GM21526 (cell line): ENCODE data around the gene ABCA7.

ENCODE experiments used
- ATAC-seq: cut with Tn5 transposase; IDR thresholded peaks from one replicate; pipeline ENCODE4 v1.9.1; 2021; ENCODE audit warnings: moderate library complexity; ENCODE audit not compliant: unreplicated experiment, low FRiP score

Gene ABCA7

DNA sequence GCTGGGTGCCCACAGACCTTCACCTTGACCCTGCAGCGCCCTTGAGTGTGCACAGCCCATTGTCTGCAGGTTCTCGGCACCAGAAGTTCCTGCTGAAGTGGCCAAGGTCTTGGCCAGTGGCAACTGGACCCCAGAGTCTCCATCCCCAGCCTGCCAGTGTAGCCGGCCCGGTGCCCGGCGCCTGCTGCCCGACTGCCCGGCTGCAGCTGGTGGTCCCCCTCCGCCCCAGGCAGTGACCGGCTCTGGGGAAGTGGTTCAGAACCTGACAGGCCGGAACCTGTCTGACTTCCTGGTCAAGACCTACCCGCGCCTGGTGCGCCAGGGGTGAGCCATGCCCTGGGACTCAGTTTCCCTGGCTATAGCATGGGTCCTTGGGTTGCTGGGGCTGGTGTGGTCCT is 15.1 kb downstream of the ABCA7 start:
- ATAC-seq, result no peak

DNA sequence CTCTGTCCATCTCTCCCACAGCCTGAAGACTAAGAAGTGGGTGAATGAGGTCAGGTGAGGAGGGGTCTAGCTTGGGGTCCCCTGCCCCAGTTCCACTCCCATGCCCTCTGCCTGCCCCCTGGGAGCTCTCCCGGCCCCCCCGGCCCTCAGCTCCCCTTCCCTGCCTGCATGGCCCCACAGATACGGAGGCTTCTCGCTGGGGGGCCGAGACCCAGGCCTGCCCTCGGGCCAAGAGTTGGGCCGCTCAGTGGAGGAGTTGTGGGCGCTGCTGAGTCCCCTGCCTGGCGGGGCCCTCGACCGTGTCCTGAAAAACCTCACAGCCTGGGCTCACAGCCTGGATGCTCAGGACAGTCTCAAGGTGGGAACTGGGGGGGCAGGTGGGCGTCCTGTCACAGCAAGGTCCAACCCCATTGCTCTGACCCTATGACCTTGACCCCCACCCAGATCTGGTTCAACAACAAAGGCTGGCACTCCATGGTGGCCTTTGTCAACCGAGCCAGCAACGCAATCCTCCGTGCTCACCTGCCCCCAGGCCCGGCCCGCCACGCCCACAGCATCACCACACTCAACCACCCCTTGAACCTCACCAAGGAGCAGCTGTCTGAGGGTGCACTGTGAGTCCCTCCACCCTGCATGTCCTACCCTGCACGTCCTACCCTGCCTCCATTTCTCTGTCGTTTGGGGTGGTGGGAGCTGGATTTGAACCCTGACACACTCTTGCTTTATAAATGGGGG is 16.1 kb downstream of the ABCA7 start:
- no peak for ATAC-seq

DNA sequence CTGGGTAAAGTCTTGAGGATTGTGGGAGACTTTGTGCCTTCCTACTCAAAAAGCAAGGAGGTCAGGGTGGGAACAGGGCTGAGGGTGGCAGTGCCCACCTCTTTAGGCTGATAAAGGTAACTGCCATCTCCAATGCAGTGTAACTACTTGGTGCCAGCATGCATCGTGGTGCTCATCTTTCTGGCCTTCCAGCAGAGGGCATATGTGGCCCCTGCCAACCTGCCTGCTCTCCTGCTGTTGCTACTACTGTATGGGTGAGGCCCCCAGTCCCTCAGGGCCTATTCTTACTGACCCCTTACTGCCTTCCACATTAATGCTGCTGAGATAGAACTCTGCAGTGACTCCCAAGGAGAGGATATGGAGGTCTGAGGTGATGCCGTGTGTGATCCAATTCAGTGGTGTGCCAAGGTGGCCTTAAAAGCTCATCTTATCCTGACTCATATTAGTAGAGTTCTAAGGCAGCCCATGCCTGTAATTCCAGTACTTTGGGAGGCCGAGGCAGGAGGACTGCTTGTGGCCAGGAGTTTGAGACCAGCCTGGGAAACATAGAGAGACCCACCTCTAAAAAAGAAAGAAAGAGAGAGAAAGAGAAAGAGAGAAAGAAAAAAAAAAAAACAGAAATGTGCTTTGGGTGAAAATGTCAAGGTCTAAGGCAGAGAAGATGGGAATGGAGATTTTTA is 17.4 kb downstream of the ABCA7 start:
- no peak for ATAC-seq

DNA sequence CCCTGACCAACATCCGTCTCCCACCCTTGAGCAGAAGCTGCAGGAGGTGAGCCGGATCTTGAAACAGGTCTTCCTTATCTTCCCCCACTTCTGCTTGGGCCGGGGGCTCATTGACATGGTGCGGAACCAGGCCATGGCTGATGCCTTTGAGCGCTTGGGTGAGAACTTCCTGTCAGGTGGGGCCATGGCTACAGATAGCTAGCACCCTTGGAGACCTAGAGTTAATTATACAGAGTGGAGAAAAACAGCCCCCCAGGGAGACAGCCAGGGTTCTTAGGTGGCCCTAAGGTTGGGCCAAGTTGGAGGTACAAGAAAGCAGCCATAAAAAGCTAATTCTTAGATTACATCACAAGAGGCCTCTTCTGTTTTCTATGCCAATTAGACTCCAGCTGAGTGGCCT is 18.2 kb downstream of the ABCA7 start:
- ATAC-seq, result no peak

DNA sequence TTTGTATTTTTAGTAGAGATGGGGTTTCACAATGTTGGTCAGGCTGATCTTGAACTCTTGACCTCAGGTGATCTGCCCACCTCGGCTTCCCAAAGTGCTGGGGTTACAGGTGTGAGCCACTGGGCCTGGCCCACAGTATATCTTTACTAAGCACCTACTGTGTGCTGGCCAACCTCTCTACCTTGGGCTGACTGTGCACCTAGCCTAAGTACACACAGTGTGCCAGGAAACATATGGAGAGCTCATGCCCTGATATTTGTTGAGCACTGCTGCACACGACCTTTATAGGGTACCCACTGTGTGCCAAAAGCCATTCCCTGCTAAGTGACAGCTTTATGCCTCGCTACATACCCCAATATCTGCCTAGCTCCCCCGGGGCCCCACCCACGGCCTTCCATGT is 20.8 kb downstream of the ABCA7 start:
- no peak for ATAC-seq

DNA sequence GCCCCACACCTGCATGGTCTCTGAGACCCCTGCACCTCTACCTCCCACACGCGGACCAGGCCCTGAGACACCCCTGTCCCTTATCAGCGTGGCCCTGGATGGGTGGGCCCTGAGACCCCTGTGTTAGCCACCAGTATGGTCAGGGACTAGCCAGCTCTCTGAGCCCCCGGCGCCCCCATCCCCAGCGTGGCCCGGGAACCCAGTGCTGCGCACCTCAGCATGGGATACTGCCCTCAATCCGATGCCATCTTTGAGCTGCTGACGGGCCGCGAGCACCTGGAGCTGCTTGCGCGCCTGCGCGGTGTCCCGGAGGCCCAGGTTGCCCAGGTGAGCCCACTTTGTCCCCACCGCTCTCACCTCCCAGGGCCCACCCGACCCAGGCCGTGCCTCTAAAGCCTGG is 22.1 kb downstream of the ABCA7 start:
- ATAC-seq, result no peak

DNA sequence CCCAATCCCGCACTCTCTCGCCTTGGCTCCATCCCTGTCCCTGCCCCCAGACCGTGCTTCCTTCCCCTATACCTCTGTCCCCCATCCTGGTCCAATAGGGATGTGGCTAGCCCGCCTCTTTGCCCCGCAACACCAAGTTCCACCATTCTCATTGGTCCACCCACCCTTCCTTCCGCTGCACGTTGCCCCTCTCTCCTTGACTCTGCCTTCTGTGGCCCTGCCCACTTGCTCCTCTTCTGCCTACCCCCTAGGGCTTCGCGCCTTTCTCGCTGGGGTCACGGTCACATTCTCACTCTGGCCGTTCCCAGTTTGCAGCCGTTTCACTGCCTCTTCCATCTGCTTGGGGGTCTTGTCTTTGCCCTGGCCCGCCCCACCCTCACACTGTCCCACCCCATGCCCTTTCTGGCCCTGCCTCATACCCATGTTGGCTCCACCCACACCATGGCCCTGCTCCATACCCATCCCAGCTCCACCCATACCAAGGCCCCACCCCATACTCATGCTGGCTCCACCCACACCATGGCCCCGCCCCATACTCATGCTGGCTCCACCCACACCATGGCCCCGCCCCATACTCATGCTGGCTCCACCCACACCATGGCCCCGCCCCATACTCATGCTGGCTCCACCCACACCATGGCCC is 22.6 kb downstream of the ABCA7 start:
- no peak for ATAC-seq

DNA sequence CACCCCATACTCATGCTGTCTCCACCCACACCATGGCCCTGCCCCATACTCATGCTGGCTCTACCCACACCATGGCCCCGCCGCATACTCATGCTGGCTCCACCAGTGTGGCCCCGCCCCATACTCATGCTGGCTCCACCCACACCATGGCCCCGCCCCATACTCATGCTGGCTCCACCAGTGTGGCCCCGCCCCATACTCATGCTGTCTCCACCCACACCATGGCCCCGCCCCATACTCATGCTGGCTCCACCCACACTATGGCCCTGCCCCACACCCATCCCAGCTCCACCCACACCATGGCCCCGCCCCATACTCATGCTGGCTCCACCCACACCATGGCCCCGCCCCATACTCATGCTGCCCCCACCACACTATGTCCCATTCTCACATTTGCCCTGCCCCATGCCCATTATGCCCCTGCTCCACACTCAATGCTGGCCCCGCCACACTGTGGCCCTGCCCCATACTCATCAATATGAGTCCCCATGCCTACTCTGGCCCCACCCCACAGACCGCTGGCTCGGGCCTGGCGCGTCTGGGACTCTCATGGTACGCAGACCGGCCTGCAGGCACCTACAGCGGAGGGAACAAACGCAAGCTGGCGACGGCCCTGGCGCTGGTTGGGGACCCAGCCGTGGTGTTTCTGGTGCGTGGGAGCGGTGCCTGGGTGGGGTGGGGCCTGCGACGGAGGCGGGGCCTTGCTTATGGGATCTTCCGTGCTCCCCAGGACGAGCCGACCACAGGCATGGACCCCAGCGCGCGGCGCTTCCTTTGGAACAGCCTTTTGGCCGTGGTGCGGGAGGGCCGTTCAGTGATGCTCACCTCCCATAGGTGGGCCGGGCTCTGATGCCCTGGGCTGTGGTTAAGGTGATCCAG is 23.4 kb downstream of the ABCA7 start:
- ATAC-seq, result no peak

DNA sequence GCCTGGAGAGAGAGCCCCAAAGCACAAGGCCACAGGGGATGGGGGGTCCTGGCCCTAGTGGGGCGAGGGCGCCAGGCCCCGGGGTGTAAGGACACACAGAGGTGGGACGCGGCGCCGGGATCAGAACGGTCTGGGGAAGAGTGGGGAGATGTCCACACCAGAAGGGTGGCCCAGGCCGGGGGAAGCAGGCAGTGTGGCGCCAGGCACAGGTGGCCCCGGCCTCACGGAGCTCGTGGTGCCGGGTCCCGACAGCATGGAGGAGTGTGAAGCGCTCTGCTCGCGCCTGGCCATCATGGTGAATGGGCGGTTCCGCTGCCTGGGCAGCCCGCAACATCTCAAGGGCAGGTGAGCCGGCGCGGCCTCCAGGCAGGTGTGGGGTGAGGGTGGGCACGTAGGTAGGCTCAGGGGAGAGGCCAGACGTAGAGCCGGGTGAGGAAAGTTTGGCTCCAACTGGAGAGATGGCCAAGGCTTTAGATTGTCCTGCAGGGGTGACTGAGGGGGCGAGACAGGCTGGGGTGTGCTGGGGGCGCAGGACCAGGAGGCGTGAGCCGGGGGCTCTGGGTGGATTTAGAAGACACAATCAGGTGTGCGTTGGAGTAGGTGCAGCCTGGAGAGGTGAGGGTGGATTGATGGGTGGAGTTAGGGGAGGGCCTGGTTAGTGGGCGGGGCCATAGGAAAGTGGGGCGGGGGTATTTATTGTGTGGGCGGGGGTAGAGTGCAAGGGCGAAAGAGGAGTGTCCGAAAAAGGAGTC is 24.2 kb downstream of the ABCA7 start:
- no peak for ATAC-seq

DNA sequence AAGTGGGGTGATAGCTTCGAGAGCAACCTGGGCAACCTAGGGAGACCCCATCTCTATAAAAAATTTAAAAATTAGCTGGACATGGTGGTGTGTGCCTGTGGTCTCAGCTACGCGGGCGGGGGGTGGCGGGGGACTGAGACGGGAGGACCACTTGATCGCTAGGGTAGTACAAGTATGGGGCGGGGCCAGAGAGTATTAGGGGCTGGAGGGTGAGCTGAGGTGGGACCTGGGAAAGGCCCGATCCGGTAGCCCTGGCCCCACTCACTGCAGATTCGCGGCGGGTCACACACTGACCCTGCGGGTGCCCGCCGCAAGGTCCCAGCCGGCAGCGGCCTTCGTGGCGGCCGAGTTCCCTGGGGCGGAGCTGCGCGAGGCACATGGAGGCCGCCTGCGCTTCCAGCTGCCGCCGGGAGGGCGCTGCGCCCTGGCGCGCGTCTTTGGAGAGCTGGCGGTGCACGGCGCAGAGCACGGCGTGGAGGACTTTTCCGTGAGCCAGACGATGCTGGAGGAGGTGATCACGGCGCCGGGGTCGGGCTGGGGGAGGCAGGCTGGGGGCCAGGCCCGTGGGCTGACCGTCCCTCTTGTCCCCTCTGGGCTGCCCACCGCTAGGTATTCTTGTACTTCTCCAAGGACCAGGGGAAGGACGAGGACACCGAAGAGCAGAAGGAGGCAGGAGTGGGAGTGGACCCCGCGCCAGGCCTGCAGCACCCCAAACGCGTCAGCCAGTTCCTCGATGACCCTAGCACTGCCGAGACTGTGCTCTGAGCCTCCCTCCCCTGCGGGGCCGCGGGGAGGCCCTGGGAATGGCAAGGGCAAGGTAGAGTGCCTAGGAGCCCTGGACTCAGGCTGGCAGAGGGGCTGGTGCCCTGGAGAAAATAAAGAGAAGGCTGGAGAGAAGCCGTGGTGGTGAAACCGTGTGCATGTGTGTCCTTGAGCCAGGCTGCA is 25.0 kb downstream of the ABCA7 start:
- no peak for ATAC-seq

DNA sequence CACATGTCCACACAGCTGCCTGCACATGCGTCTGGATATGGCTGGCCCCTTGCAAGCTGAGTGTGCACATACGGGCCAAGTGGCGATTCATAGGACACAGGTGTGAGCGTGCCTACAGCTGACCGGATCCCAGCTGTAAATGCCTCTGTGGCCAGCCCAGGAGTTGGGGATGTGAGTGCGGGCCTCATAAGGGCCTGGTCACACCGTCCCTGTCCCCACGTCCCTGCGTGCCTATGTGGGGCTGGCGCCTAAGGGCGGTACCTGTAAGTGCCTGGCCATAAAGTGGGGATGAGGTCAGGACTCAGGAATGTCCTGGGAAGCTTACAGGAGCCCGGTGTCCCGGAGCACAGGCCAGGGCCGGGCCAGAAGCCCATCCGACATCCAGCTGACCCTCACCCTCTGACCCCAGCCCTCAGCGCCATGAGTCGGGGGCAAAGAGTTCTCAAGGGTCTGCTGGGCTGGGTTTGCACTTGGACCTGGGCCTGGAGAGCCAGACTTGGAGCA is 25.8 kb downstream of the ABCA7 start:
- no peak for ATAC-seq

DNA sequence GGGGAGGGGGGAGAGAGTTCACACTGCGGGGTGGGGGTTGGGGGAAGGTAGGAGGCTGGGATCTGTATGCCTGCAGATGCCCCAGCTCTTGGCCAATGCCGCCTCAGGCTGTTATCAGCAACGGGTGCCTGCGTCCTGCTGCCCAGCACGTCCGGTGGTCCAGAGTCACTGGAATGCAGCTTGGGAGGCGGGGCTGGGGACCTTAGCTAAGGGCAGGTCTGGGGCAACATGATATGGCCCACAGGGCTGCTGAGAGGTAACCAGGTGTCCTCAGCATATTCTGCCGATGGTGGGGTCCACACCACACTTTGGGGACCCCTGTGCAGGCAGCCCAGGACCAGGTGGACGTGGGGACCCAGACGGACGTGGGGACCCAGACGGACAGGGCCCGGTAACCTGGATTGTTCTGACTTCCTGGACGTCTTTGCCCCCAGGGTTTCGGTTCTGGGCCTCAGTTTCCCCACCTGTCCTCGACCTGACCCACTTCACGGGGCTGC is 26.4 kb downstream of the ABCA7 start:
- no peak for ATAC-seq

DNA sequence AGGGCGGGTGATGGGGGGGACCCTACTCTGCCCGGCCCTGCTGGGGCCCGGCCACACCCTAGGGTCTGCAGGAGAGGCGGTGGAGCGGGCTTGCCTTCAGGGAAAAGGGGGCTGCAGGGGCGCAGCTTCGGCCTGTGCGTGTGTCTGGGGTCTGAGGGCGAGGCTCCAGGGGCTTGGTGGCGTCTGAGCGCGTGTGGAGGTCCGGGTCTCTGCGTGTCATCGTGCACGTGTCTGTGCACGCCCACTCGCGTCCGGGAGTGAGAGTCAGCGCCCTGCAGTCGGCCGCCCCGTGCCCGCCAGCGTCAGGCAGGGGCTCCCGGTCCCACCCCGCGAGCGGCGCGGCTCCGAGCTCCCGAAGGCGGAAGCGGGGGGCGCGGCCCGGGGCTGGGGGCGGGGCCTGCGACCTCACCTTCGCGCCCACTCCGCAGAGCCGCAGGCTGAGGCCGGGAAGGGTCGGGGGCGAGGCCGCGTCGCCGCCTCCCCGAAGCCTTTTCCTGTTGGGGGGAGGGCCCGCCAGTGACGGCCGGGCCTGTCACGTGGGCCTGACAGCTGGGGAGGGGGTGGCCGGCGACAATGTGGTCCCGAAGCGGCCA is 26.9 kb downstream of the ABCA7 start, which contains the start of gene ARHGAP45:
ARHGAP45 (plus strand) TSS at position 420 of the 593 bp plus-strand sequence. CDS start 239 bp downstream, outside the sequence.
- no peak for ATAC-seq

DNA sequence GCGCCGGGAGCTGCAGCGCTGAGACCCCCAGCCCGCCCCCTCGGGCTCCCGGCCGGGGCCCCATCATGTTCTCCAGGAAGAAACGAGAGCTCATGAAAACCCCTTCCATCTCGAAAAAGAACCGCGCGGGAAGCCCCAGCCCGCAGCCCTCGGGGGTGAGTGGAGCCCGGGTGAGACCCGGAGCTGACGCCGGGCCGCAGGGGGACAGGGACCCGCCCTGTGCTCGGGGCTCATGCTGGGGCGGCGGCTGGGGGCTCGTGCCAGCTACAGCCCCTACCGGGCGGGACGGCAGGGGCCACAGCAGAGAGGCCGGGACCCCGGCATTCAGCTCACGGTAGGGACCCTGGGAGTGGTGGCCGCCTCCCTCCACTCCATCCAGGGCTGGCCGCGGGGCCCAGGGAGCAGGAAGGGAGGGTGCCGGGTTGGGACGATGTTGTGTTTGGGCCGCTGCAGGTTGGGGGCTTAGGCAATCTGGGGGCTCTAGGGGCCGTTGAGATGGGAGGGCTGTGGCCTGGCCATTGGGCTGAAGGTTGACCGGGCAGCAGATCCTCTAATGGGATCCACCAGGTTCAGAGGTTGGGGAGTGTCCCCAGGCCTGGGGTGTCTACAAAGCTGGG is 27.5 kb downstream of the ABCA7 start:
- ATAC-seq, result no peak

DNA sequence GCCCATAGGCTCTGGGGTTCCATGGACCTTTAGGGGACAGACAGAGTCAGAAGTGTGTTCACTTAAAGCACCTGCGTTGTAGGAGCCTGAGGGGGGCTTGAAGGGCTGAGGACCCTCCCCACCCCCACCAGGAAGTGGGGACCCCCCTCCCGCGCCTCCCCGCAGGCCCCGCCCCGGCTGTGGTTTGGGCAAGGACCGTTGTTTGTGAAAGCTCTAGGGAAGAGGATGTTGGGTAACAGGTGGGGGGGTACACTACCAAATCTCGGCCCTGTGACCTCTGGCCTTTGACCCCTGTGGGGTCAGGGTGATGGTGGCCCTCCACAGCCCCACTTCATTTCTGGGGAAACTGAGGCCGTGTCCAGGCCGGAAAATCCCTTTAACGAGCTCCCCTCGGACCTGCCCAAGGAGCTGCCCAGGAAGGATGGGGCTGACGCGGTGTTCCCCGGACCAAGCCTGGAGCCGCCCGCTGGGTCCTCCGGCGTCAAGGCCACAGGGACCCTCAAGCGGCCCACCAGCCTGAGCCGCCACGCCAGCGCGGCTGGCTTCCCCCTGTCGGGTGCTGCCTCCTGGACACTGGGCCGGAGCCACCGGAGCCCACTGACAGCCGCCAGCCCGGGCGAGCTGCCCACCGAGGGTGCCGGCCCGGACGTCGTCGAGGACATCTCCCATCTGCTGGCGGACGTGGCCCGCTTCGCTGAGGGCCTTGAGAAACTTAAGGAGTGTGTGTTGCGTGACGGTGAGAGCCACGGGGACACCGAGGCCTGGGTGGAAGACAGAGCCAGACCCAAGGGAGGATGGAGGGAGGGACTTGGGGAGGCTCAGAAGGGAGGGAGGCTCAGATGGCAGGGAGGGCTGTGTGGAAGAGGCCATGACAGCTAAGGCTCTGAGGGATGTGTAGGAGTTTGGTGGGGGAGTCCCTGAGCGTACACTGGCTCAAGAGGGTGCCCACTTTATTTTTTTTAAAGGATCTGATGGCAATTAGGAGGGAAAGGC is 28.4 kb downstream of the ABCA7 start:
- no peak for ATAC-seq

DNA sequence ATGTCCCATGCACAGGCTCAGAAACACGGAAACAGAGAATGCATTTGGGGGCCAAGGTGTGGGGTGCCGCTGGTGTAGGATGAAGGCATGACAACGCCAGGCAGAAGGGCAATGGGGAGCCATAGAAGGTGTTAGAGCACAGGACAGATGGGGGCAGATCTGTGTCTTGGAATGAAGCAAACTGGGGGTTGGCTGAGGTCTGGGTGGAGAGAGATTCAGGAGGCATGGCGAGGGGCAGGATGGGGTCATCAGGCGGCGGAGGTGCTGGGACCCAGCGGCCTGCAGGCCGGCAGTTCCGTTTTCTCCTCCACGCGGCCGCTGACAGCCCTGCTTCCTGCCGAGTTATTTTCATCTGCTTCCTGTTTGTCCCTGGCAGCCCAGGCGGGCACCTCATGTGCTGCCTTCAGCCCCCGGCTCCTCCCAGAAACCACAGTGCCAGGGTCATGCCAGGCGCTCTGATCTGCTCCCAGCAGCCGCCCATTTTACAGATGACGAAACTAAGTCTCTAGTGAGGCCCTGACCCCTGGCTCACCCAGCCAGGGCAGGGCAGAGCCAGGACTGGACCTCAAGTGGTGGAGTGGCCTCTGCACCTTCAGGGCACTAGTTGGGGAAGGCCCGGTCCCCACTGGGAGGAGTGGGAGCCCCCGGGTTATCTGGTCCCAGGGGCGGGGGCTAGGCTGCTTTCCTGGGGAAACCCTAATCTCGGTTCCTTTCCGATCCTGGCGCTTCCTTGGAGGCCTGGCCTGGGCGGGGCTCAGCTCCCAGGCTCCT is 29.3 kb downstream of the ABCA7 start:
- no peak for ATAC-seq
